Activated naive CD8-positive, alpha-beta T cell treated with anti-CD3 and anti-CD28 coated beads for 36 hours (primary cell): ENCODE measurements around the gene ARHGAP18. TPM values are rescaled to one million over a fixed set of nuclear protein-coding genes. Genes with fewer than 3 reads are reported as not detected.
A peak's percentile ranks its signal among the peaks of the same experiment; 100 is the strongest.

Experiments
- DNase-seq: peaks from one replicate; pipeline ENCODE4 v3.0.0; 2021
- H3K27ac Mint-ChIP-seq: one replicate; pipeline ENCODE4 v1.8.0; 2022; ENCODE audit warnings: mild to moderate bottlenecking, moderate library complexity, mixed read lengths
- H3K27me3 Mint-ChIP-seq: one replicate; pipeline ENCODE4 v1.8.0; 2022; ENCODE audit warnings: mild to moderate bottlenecking, mixed read lengths
- H3K36me3 Mint-ChIP-seq: one replicate; pipeline ENCODE4 v1.8.0; 2021; ENCODE audit warnings: mild to moderate bottlenecking, mixed read lengths
- H3K4me1 Mint-ChIP-seq: one replicate; pipeline ENCODE4 v1.8.0; 2021; ENCODE audit warnings: mixed read lengths
- H3K4me3 Mint-ChIP-seq: one replicate; pipeline ENCODE4 v1.8.0; 2022; ENCODE audit warnings: mild to moderate bottlenecking, moderate library complexity, mixed read lengths
- H3K9me3 Mint-ChIP-seq: one replicate; pipeline ENCODE4 v1.8.0; 2022; ENCODE audit warnings: mixed read lengths
- total RNA-seq, 2 experiments: library from RNA; stranded (reverse); gene quantifications; one replicate each; pipeline ENCODE4 v1.2.3, GENCODE V29; 2021

Gene ARHGAP18
- total RNA-seq, 2 experiments from 2014 or later = 7.0 to 8.9 TPM

GRCh38 chr6:129736105-129736504 is 26.1 kb upstream of the ARHGAP18 start:
- H3K9me3 Mint-ChIP-seq = no peaks in the 10 kb centered on the region
- H3K36me3 Mint-ChIP-seq = no peaks in the 10 kb centered on the region
- no peak overlapping the region for H3K27ac Mint-ChIP-seq
- H3K27me3 Mint-ChIP-seq = no peaks in the 10 kb centered on the region
- H3K4me3 Mint-ChIP-seq = no peak overlapping the region
- H3K4me1 Mint-ChIP-seq = no peaks in the 10 kb centered on the region
- no peak for DNase-seq

GRCh38 chr6:129733290-129733689 is 23.3 kb upstream of the ARHGAP18 start:
- no peak for DNase-seq

GRCh38 chr6:129732542-129732941 is 22.6 kb upstream of the ARHGAP18 start:
- no peak overlapping the region for H3K4me3 Mint-ChIP-seq
- no peaks in the 10 kb centered on the region for H3K9me3 Mint-ChIP-seq
- no peak overlapping the region for H3K27ac Mint-ChIP-seq
- DNase-seq = no peak
- no peaks in the 10 kb centered on the region for H3K27me3 Mint-ChIP-seq
- no peaks in the 10 kb centered on the region for H3K36me3 Mint-ChIP-seq
- peaks cover 10% of the 10 kb centered on the region for H3K4me1 Mint-ChIP-seq

More at GRCh38 chr6:129733290-129733689, 23.3 kb upstream of the ARHGAP18 start:
- H3K4me1 Mint-ChIP-seq = peaks cover 10% of the 10 kb centered on the region
- no peaks in the 10 kb centered on the region for H3K36me3 Mint-ChIP-seq
- H3K27ac Mint-ChIP-seq = no peak overlapping the region
- H3K4me3 Mint-ChIP-seq = no peak overlapping the region
- H3K9me3 Mint-ChIP-seq = no peaks in the 10 kb centered on the region
- no peaks in the 10 kb centered on the region for H3K27me3 Mint-ChIP-seq

GRCh38 chr6:129732034-129732433 is 22.1 kb upstream of the ARHGAP18 start:
- H3K27me3 Mint-ChIP-seq = no peaks in the 10 kb centered on the region
- peaks cover 10% of the 10 kb centered on the region for H3K4me1 Mint-ChIP-seq
- H3K4me3 Mint-ChIP-seq = no peak overlapping the region
- H3K27ac Mint-ChIP-seq = no peak overlapping the region
- no peak for DNase-seq
- no peaks in the 10 kb centered on the region for H3K36me3 Mint-ChIP-seq
- no peaks in the 10 kb centered on the region for H3K9me3 Mint-ChIP-seq

GRCh38 chr6:129731428-129731827 is 21.5 kb upstream of the ARHGAP18 start:
- no peak for DNase-seq
- Mint-ChIP-seq H3K9me3 (no peaks in the 10 kb centered on the region), H3K27me3 (no peaks in the 10 kb centered on the region), H3K4me3 (no peak overlapping the region), H3K36me3 (no peaks in the 10 kb centered on the region), H3K4me1 (peaks cover 10% of the 10 kb centered on the region), H3K27ac (no peak overlapping the region)

- Mint-ChIP-seq H3K27me3 (no peaks in the 10 kb centered on the region), H3K4me3 (no peak overlapping the region), H3K9me3 (no peaks in the 10 kb centered on the region), H3K36me3 (no peaks in the 10 kb centered on the region), H3K27ac (no peak overlapping the region), H3K4me1 (peaks cover 10% of the 10 kb centered on the region)
- DNase-seq = no peak
Measured at GRCh38 chr6:129730477-129731165, 20.6 kb upstream of the ARHGAP18 start.

GRCh38 chr6:129726650-129727049 is 16.7 kb upstream of the ARHGAP18 start:
- H3K4me1 Mint-ChIP-seq = peaks cover 10% of the 10 kb centered on the region
- H3K36me3 Mint-ChIP-seq = no peaks in the 10 kb centered on the region
- H3K4me3 Mint-ChIP-seq = no peak overlapping the region
- no peak overlapping the region for H3K27ac Mint-ChIP-seq
- no peak for DNase-seq
- no peaks in the 10 kb centered on the region for H3K27me3 Mint-ChIP-seq
- H3K9me3 Mint-ChIP-seq = no peaks in the 10 kb centered on the region

GRCh38 chr6:129725341-129725740 is 15.4 kb upstream of the ARHGAP18 start:
- no peaks in the 10 kb centered on the region for H3K36me3 Mint-ChIP-seq
- no peaks in the 10 kb centered on the region for H3K27me3 Mint-ChIP-seq
- no peak overlapping the region for H3K27ac Mint-ChIP-seq
- peaks cover 3% of the 10 kb centered on the region for H3K4me1 Mint-ChIP-seq
- DNase-seq = no peak
- no peak overlapping the region for H3K4me3 Mint-ChIP-seq
- H3K9me3 Mint-ChIP-seq = no peaks in the 10 kb centered on the region

- Mint-ChIP-seq H3K27ac (no peak overlapping the region), H3K4me3 (no peak overlapping the region), H3K36me3 (no peaks in the 10 kb centered on the region), H3K9me3 (no peaks in the 10 kb centered on the region), H3K27me3 (no peaks in the 10 kb centered on the region), H3K4me1 (peaks cover 4% of the 10 kb centered on the region)
- no peak for DNase-seq
Measured at GRCh38 chr6:129719692-129720091, 9.7 kb upstream of the ARHGAP18 start.

GRCh38 chr6:129717277-129717676 is 7.3 kb upstream of the ARHGAP18 start:
- no peaks in the 10 kb centered on the region for H3K27me3 Mint-ChIP-seq
- no peaks in the 10 kb centered on the region for H3K9me3 Mint-ChIP-seq
- peaks cover 8% of the 10 kb centered on the region for H3K4me1 Mint-ChIP-seq
- no peaks in the 10 kb centered on the region for H3K36me3 Mint-ChIP-seq
- no peak for DNase-seq
- H3K4me3 Mint-ChIP-seq = no peak overlapping the region
- no peak overlapping the region for H3K27ac Mint-ChIP-seq

GRCh38 chr6:129713806-129714333 is 3.9 kb upstream of the ARHGAP18 start:
- Mint-ChIP-seq H3K9me3 (no peaks in the 10 kb centered on the region), H3K27ac (no peak overlapping the region), H3K4me3 (no peak overlapping the region), H3K4me1 (peaks cover 20% of the 10 kb centered on the region), H3K36me3 (no peaks in the 10 kb centered on the region), H3K27me3 (peaks cover 10% of the 10 kb centered on the region)
- DNase-seq = no peak

GRCh38 chr6:129711271-129711631 is 1.3 kb upstream of the ARHGAP18 start:
- no peak for DNase-seq
- Mint-ChIP-seq H3K27ac (no peak overlapping the region), H3K9me3 (no peaks in the 10 kb centered on the region)

GRCh38 chr6:129710450-129711270 is 683 bp upstream of the ARHGAP18 start:
- Mint-ChIP-seq H3K4me1 (peaks cover 29% of the 10 kb centered on the region), H3K9me3 (no peaks in the 10 kb centered on the region), H3K4me3 (peak overlapping the region; percentile 91), H3K27me3 (peaks cover 10% of the 10 kb centered on the region), H3K36me3 (no peaks in the 10 kb centered on the region), H3K27ac (peak overlapping the region; percentile 38)
- DNase-seq = no peak

More at GRCh38 chr6:129711271-129711631, 1.3 kb upstream of the ARHGAP18 start:
- no peak overlapping the region for H3K4me3 Mint-ChIP-seq
- no peaks in the 10 kb centered on the region for H3K36me3 Mint-ChIP-seq
- H3K27me3 Mint-ChIP-seq = peaks cover 10% of the 10 kb centered on the region
- H3K4me1 Mint-ChIP-seq = peaks cover 29% of the 10 kb centered on the region

GRCh38 chr6:129709196-129709768 is 695 bp downstream of the ARHGAP18 start:
- Mint-ChIP-seq H3K9me3 (no peaks in the 10 kb centered on the region), H3K4me3 (peak overlapping the region; percentile 91), H3K36me3 (no peaks in the 10 kb centered on the region), H3K27me3 (peaks cover 10% of the 10 kb centered on the region), H3K4me1 (peaks cover 29% of the 10 kb centered on the region), H3K27ac (no peak overlapping the region)
- DNase-seq = no peak

GRCh38 chr6:129708496-129709195 is 1.3 kb downstream of the ARHGAP18 start:
- DNase-seq = no peak
- H3K9me3 Mint-ChIP-seq = no peaks in the 10 kb centered on the region
- peaks cover 10% of the 10 kb centered on the region for H3K27me3 Mint-ChIP-seq
- H3K4me1 Mint-ChIP-seq = peaks cover 25% of the 10 kb centered on the region
- H3K4me3 Mint-ChIP-seq = peak overlapping the region; percentile 91
- H3K36me3 Mint-ChIP-seq = no peaks in the 10 kb centered on the region
- no peak overlapping the region for H3K27ac Mint-ChIP-seq
